Measurements from ENCODE around the gene IFI16.

DNA sequence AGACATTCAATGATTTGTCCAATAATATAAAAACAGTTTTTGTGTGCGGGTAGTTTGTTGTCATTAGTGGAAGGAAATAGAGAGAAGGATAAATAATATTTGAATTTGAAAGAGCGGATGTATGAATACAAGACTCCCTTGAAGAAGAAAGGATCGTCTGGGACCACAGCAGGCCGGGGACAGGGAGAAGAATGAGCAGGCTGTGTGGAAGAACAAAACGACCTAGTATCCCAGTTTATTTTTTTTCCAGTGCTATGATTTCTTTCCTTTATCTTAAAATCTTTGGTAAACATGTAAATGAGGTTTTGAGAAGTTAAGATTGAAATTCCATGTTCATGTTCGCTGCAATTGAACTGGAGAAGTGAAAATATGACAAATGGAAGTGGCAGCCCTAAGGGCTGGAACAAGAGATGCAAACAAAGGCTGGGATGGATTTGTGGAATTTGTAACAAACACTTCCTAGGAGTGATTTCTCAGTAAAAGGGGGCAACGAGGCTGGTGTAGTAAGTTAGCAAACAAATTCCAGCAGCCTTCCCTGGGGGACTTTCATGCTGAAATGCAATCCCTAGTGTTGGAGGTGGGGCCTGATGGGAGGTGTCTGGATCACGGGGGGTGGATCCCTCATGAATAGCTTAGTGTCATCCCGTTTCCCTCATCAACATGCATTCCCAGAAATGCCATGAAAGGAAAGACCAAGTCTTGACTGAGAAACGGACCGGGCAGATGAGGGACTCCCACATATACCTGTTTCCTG is 10.2 kb upstream of the IFI16 start:
- TF ChIP-seq, protein P1, sequence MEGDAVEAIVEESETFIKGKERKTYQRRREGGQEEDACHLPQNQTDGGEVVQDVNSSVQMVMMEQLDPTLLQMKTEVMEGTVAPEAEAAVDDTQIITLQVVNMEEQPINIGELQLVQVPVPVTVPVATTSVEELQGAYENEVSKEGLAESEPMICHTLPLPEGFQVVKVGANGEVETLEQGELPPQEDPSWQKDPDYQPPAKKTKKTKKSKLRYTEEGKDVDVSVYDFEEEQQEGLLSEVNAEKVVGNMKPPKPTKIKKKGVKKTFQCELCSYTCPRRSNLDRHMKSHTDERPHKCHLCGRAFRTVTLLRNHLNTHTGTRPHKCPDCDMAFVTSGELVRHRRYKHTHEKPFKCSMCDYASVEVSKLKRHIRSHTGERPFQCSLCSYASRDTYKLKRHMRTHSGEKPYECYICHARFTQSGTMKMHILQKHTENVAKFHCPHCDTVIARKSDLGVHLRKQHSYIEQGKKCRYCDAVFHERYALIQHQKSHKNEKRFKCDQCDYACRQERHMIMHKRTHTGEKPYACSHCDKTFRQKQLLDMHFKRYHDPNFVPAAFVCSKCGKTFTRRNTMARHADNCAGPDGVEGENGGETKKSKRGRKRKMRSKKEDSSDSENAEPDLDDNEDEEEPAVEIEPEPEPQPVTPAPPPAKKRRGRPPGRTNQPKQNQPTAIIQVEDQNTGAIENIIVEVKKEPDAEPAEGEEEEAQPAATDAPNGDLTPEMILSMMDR (conservative IDR thresholded peaks at IDR 0.05; ENCODE audit: low read depth, low read length): no peak
- no peak for TF ChIP-seq EZH2phosphoT487 (IDR thresholded peaks at IDR 0.05; ENCODE audit: borderline replicate concordance, low read length)
